Astrocyte of the cerebellum (primary cell): ENCODE data around the gene TMEM253.

ENCODE experiments used
- DNase-seq: peaks from one replicate; pipeline ENCODE4 v3.0.0-alpha.2; 2011; ENCODE audit warnings: low read depth
- H3K4me3 ChIP-seq: 2 replicates; pipeline ENCODE4 v1.5.1; 2011; ENCODE audit warnings: mild to moderate bottlenecking, low read depth, low read length, moderate library complexity
- in situ Hi-C: cut with HindIII; loops from 2 replicates; pipeline ENCODE4 v1.10.0; 2017; ENCODE audit warnings: low sequenced_read_pairs
- TF ChIP-seq, protein P1 (sequence below): IDR thresholded peaks from 2 replicates; pipeline ENCODE4 v1.5.1; 2012; ENCODE audit warnings: low read length, low read depth, moderate library complexity, mild to moderate bottlenecking; ENCODE audit errors: missing control alignments

The TMEM253 gene

DNA sequence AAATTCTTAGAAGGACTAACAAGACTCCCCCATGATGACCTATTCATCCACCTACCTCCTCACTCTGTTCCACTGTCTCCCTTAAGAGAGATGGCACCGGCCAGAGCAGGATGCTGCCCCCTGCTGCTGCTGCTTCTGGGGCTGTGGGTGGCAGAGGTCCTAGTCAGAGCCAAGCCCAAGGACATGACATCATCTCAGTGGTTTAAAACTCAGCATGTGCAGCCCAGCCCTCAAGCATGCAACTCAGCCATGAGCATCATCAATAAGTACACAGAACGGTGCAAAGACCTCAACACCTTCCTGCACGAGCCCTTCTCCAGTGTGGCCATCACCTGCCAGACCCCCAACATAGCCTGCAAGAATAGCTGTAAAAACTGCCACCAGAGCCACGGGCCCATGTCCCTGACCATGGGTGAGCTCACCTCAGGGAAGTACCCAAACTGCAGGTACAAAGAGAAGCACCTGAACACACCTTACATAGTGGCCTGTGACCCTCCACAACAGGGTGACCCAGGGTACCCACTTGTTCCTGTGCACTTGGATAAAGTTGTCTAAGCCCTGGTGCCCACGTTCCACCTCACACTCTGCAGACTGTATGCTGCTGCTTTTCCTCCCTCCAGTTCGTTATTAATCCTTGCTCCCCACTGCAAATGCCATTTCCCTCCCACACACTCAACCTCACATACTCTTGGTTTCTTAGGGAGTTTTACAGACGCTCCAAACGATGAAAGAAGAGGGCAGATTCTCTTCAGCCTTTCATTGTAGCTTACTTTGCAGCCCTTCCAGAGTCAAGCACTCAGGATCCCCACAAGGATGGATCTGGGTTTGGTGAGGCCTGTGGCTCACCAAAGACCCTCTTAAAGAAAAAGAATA, 42.8 kb upstream of the TMEM253 start, which contains the start of gene RNASE8:
Gene RNASE8, plus strand, starts transcription at position 20 of the 873 bp plus-strand sequence. Its CDS starts 71 bp downstream, at position 91.
- TF ChIP-seq, protein P1, sequence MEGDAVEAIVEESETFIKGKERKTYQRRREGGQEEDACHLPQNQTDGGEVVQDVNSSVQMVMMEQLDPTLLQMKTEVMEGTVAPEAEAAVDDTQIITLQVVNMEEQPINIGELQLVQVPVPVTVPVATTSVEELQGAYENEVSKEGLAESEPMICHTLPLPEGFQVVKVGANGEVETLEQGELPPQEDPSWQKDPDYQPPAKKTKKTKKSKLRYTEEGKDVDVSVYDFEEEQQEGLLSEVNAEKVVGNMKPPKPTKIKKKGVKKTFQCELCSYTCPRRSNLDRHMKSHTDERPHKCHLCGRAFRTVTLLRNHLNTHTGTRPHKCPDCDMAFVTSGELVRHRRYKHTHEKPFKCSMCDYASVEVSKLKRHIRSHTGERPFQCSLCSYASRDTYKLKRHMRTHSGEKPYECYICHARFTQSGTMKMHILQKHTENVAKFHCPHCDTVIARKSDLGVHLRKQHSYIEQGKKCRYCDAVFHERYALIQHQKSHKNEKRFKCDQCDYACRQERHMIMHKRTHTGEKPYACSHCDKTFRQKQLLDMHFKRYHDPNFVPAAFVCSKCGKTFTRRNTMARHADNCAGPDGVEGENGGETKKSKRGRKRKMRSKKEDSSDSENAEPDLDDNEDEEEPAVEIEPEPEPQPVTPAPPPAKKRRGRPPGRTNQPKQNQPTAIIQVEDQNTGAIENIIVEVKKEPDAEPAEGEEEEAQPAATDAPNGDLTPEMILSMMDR: no peak
- no peak within 1 kb of the TSS for H3K4me3 ChIP-seq
- in situ Hi-C loops: no loop called here
- no peak for DNase-seq

GRCh38 chr14:21058903-21059302, 42.0 kb upstream of the TMEM253 start:
- in situ Hi-C loops: no loop called here
- no peak for DNase-seq
- no peak overlapping the region for H3K4me3 ChIP-seq
- TF ChIP-seq, protein P1: no peak

DNA sequence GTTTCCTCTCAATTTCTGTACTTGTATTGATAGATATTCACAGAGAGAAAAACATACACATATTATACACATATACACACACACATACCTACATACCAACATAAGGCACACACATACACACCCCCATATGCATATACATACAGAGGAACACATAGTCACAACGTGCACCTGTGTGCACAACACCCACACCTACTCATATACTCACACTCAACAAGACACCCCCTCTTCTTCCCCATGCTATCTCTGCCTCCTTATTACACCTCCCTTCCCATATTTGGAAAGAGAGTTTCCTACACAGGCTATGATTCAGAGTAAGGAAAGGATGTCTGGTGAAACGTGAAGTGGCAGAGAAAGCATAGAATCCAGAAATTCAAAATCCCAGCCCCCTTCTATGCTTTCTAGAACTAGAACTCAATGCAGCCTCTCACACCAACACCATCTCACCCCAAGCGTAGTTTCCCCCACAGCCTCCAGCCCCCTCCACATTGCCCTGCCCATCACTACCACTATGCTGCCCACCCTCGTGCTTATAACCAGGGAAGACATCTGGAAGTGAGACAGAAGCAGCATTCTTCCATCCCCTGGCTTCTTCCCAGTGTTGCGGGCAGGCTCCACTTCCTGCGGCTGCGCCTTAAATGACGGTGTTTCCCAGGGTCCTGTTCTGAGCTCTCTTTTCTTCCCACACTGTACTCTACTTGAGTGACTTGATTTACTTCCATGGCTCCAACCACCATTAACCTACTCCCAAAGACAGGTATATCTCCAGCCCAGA, 40.8 kb upstream of the TMEM253 start:
- TF ChIP-seq, protein P1: no peak

GRCh38 chr14:21060614-21061346, 40.1 kb upstream of the TMEM253 start:
- H3K4me3 ChIP-seq: no peak overlapping the region
- DNase-seq: no peak
- in situ Hi-C loops: loop anchor here (5.0 kb wide), 1 partner anchor 47 kb away; no protein-coding TSS in a partner anchor
- TF ChIP-seq, protein P1: no peak

More for the DNA sequence above, 40.8 kb upstream of the TMEM253 start:
- no peak overlapping the region for H3K4me3 ChIP-seq
- in situ Hi-C loops: loop anchor here (5.0 kb wide), 1 partner anchor 47 kb away; no protein-coding TSS in a partner anchor
- DNase-seq: no peak

GRCh38 chr14:21061347-21061668, 39.6 kb upstream of the TMEM253 start:
- no peak for DNase-seq
- no peak overlapping the region for H3K4me3 ChIP-seq
- TF ChIP-seq, protein P1: no peak
- in situ Hi-C loops: loop anchor here (5.0 kb wide), 1 partner anchor 46 kb away; no protein-coding TSS in a partner anchor

DNA sequence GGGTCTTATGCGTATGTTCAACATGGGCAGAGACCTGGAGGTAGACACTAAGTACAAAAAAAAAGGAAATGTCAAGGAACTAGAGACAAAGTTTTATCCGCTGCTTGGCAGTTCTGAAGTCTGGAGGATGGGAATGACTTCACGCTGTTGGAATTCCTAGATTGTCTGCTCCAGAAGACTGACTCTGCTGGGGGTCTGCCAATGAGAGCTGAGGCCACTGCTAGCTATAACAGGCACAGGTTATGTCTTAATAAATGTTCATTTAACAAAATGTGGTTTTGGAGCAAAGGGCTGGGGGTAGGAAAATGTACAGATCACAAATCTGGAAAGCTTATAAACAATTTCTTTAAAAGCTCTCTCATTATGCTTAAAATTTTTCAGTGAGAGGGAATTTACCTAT, 37.4 kb upstream of the TMEM253 start:
- H3K4me3 ChIP-seq: no peak overlapping the region
- in situ Hi-C loops: loop anchor here (5.0 kb wide), 1 partner anchor 44 kb away; no protein-coding TSS in a partner anchor
- DNase-seq: peak; percentile 70
- TF ChIP-seq, protein P1: no peak
